Stimulated activated CD4-positive, alpha-beta T cell treated with anti-CD3 and anti-CD28 coated beads, Interleukin-12 subunit alpha, Interleukin-12 subunit beta, amount 100 ng/mL, for 24 hours (primary cell): ENCODE data around the gene KCNQ5.

Experiments
- DNase-seq, 2 experiments: peaks; one replicate each; pipeline ENCODE4 v3.0.0-alpha.2; 2020; ENCODE audit warnings: low read depth in 2 of 2

The KCNQ5 gene

GRCh38 chr6:73003302-73003701, 381.4 kb downstream of the KCNQ5 start:
- no peak for DNase-seq

DNA sequence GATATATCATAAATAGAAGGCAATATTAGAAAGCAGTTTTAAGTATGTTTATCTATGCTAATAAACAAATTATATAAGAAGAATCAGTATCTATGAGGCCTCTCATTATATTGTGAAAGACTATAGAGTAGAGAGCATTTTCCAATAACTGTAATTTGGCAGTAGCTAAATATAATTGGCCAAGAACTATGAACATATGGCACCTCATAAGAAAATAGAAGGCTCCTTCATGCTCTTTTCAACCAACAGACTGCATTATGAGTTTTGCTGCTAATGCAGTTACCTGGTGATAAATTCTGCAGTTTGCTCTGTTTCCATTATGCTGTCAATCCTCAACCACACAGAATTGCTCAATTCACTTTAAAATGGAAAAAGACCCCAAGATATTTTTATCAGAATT, 382.4 kb downstream of the KCNQ5 start:
- DNase-seq, result no peak

DNA sequence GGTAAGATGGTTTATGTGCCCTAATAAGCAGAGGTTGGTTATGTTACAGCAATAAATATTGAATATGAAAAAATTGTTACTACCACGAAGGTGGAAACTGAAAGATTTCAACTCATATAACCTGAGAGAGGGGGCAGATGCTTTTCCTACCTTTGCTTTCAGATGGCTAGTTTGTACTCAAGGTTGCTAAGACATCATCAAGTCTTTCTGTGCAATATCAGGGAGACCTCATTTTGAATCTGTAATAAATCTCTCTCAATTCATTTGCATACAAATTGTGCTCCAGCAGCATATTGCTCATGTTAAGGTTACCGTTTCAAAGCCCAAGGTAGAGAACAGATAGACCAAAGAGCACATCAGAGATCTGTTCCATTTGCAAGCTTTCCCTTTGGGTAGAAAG, 383.0 kb downstream of the KCNQ5 start:
- DNase-seq, result no peak

- no peak for DNase-seq
Measured at GRCh38 chr6:73006146-73006545, 384.3 kb downstream of the KCNQ5 start.

DNA sequence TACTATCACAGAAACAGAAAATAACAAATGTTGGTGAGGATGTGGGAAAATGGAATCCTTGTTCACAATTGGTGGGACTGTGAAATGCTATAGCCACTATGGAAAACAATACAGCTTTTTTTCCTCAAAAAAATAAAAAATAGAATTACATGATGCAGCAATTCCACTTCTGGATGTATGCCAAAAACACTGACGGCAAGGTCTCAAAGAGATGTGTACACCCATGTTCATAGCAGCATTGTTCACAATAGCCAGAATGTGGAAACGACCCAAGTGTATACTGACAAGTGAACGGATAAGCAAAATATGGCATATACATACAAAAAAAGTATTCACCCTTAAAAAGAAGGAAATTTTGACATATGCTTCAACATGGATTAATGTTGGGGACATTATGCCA, 390.1 kb downstream of the KCNQ5 start:
- no peak for DNase-seq

DNA sequence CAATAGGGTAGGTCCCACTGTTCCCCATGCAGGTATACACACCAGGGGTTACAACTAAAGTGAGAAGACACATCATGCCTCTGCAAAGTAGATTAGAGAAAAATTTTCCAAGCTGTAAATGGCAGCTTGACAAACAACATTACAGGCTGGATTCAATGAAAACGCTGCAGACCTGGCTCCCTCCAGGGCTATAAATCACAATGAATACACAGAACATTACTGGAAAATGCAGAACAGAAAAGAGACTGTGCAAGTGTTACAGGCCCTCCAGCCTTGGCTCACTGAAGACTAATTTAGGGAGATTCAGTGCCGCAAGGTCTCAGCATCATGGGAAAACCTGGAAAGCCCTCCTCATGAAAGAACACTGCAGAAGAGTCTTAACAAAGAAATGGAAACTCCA, 395.6 kb downstream of the KCNQ5 start:
- DNase-seq, result no peak

DNA sequence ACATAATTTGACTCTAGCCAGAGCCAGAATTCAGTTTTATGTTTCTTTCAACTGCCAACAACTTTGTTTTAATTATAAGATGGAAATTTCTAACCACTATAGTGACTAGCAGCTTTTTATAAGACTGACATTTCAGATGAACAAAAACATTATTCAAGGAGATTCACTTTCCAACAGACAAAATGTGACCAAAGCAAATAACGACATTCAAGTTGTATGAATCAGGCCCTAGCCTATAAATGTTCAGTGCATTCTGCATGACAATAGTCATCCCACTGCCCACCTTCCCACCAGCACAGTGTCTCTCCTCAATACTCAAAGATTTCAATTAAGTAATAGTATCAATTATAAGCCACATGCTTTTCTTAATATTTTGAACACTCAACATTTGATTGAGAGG, 402.7 kb downstream of the KCNQ5 start:
- no peak for DNase-seq

- DNase-seq, result no peak
Measured at GRCh38 chr6:73027691-73028090, 405.8 kb downstream of the KCNQ5 start.

GRCh38 chr6:73028124-73028766, 406.4 kb downstream of the KCNQ5 start:
- DNase-seq, result no peak

DNA sequence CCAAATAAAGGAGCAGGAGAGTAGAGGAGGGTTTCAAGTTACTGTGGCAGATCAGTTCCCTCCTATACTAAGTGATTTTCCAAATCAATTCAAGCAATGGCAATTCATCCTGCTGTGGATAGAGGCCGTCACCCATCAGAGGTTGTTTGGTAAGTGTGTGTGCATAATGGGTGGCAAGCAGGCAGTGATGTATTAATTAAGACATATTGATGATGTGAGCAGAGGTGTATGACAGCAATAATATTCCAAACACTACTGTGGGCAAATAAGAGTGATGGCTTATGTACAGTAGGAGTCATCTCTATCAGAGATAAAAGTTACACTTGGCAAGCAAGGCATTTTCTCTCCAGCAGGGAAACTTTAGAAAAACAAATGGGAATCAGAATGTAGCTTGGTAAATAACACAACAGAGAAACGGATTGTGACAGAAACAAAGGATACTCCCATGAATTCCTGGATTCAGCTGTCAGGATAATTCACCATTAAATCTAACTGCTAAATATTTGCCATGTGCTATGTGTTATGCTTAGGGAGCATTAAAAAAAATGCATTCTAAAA, 407.1 kb downstream of the KCNQ5 start:
- no peak for DNase-seq

- no peak for DNase-seq
Measured at GRCh38 chr6:73030257-73030656, 408.4 kb downstream of the KCNQ5 start.

DNA sequence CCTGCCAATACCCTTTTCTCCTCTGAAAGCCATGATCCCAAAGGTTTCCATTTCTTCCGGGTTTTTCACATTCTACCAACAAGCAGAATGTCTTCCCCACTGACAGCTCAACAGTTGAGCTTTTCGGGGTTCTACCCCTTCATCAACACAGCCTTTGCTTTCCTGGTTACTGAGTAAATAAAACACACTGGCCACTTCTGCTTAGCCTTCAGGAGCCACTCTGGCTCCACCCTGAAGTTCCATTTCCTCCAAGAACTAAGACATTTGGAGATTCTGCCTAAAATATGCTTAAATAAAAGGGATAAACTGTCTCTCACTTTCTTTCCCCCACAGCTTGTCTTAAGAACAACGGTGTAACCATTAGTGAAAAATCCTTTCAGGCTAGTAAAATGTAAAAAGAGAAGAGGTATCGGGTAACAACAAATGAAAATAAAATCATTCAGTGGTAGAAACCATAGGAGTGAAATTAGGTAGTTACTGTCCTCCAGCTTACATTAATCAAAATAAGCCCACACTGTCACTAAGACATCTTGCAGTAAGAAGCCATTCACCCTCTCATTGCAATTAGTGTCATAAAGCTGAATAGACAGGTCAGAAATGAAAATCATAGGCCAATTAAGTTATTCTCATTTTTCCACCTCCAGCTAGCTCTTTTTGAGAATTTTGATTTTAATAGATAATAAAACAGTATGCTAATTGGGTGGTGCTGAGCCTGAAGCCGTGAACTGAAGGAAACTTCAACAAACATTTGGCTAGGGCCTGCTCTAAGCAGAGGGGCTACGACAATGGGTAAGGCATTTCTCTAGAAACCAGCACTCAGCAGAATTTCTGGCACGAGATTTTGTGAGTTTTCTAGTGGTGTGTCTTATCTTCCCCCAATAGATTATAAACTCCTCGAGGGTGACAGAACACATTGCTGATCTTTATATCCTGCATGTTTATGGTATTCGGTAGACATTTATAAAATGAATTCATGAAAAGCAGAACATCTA, 409.2 kb downstream of the KCNQ5 start:
- no peak for DNase-seq

DNA sequence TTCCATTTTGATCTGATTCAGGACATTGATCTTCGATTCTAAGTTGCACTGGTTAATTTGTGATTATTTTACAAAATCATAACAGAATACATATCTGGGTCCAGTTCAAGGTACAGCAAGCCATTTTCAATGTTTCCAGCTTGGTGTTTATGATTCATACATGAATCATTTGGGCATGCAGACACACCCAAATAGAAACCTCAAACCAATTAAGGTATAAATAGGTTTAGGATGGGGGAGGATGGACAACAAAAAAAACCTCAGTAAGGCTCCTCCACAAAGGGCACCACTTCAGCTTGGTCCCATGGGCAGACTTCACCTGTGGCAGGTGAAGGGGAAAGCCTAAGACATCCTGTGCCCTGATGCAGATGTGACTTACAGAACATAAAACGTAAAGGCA, 410.7 kb downstream of the KCNQ5 start:
- DNase-seq, result no peak

- DNase-seq, result no peak
Measured at GRCh38 chr6:73036689-73037088, 414.8 kb downstream of the KCNQ5 start.

- DNase-seq, result no peak
Measured at GRCh38 chr6:73041051-73041450, 419.2 kb downstream of the KCNQ5 start.

GRCh38 chr6:73042892-73043291, 421.0 kb downstream of the KCNQ5 start:
- DNase-seq, result no peak

DNA sequence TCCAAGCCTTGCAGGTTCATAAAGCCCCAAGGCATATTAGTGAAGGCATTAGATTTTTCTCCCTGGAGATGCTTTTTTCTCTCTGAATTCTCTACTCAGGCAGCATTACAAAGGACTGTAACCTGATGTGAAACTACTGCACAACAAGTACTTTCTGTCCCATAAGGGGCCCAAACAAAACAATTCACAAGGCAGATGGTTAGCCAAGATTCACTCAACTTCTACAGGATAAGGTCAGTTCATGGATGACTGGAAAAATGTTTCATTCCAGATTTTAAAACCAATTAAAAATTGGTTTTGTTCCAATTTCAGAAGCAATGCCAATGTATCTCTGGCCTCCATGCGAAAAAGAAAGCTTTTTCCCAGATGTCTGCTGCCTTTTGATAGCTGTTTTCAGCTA, 421.6 kb downstream of the KCNQ5 start:
- DNase-seq, result no peak

DNA sequence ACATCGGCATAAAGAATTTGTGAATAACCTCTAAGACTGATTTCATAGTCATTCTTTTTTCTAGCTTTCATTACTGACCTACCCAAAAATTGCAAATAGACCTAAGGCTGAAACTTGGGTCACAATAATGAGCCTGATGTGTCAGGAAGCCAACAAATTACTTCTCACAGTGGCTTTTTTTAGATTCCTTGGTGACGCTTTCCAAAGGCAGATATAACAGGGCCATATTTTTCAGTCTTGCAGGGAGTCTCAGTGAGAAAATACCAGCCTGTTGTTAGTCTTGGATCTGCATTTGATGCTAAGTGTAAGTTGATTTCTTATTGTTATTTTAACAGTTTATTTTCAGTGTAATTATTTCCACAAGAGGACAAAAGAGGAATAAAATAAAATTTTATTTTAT, 423.7 kb downstream of the KCNQ5 start:
- no peak for DNase-seq

- no peak for DNase-seq
Measured at GRCh38 chr6:73047801-73048200, 425.9 kb downstream of the KCNQ5 start.

- no peak for DNase-seq
Measured at GRCh38 chr6:73049971-73050594, 428.2 kb downstream of the KCNQ5 start.

- no peak for DNase-seq
Measured at GRCh38 chr6:73050706-73051105, 428.8 kb downstream of the KCNQ5 start.

DNA sequence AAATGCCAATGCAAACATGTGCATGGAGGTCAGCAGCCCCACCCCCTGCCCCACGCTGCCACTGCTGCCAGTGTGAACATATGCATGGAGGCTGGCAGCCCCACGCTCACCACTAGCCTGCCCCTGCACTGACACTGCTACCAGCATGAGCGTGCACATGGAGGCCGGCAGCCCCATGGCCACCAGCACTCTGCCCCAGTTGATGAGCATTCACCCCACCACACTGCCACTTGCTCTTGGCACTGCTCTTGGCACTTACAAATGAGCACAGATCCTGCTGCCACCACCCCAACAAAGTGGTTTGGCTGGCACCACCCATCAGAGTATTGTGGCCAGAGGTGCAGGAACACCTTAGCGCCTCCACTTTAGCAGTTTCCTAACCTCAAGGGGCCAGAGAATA, 429.3 kb downstream of the KCNQ5 start:
- DNase-seq, result no peak
